ENCODE results near the gene ATP9A. TPM values are rescaled to one million over a fixed set of nuclear protein-coding genes. Genes with fewer than 3 reads are reported as not detected.

The ATP9A gene
- polyA plus RNA-seq, 1 of the 3 experiments (the other 2 are of a cell fraction), result 11.0 TPM

DNA sequence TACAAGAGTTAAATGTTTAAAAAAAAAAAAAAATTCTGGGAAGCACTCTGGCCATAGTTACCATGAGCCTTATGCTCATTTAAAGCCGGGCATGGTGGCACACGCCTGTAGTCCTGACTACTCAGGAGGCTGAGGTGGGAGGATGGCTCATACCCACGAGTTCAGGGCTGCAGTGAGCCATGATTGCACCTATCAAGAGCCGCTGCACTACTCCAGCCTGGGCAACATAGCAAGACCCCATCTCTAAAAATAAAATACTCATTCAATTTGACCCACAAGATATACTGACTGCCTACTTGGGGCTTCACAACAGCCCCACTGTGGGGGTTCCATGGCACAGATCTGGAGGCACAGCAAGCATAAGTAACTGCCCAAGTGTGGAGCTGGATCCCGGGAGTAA is 113.7 kb downstream of the ATP9A start:
- H3K27ac ChIP-seq (ENCODE audit: low read depth in 2 of 2, low read length in 1 of 2), result no peak overlapping the region
- peaks cover 5% of the 10 kb centered on the region for H3F3A ChIP-seq (replicated peaks; ENCODE audit: insufficient read depth)
- no peaks in the 10 kb centered on the region for H3K9me3 ChIP-seq
- POLR2A ChIA-PET, result no interaction called here
- H3K9me2 ChIP-seq, result no peaks in the 10 kb centered on the region
- no peaks in the 10 kb centered on the region for H4K20me1 ChIP-seq (ENCODE audit: insufficient read depth)
- H3K4me1 ChIP-seq (ENCODE audit: control insufficient read depth in 1 of 2, insufficient read depth in 2 of 2, low read depth in 1 of 2, low read length in 1 of 2), result peaks cover 5 to 13% of the 10 kb centered on the region in 2 experiments; a peak in 2 of 4 replicates
- H3K36me3 ChIP-seq (replicated peaks in 1 of 2; ENCODE audit: control insufficient read depth in 1 of 2, insufficient read depth in 2 of 2, low read length in 1 of 2), result peaks cover 2 to 22% of the 10 kb centered on the region in 2 experiments
- no peaks in the 10 kb centered on the region for H3K79me2 ChIP-seq (ENCODE audit: insufficient read depth)
- no peaks in the 10 kb centered on the region for H3K27me3 ChIP-seq (ENCODE audit: insufficient read depth)
- no peak for TF ChIP-seq FOSL2 (IDR thresholded peaks at IDR 0.05; ENCODE audit: borderline replicate concordance, low read depth)
- no peak for TF ChIP-seq TEAD4 (IDR thresholded peaks at IDR 0.05; ENCODE audit: borderline replicate concordance, insufficient read depth)
- TF ChIP-seq, protein P1, sequence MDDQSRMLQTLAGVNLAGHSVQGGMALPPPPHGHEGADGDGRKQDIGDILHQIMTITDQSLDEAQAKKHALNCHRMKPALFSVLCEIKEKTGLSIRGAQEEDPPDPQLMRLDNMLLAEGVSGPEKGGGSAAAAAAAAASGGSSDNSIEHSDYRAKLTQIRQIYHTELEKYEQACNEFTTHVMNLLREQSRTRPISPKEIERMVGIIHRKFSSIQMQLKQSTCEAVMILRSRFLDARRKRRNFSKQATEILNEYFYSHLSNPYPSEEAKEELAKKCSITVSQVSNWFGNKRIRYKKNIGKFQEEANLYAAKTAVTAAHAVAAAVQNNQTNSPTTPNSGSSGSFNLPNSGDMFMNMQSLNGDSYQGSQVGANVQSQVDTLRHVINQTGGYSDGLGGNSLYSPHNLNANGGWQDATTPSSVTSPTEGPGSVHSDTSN (IDR thresholded peaks at IDR 0.05), result no peak
- no peak for TF ChIP-seq CHD2 (IDR thresholded peaks at IDR 0.05; ENCODE audit: low read length, partially characterized antibody)
- TF ChIP-seq SIN3A (IDR thresholded peaks at IDR 0.05; ENCODE audit: borderline replicate concordance, low read depth, low read length), result no peak
- TF ChIP-seq MEF2A (IDR thresholded peaks at IDR 0.05; ENCODE audit: borderline replicate concordance, low read depth), result no peak
- TF ChIP-seq, protein P2, sequence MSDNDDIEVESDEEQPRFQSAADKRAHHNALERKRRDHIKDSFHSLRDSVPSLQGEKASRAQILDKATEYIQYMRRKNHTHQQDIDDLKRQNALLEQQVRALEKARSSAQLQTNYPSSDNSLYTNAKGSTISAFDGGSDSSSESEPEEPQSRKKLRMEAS (IDR thresholded peaks at IDR 0.05; ENCODE audit: low read depth), result no peak
- TF ChIP-seq, protein P3, sequence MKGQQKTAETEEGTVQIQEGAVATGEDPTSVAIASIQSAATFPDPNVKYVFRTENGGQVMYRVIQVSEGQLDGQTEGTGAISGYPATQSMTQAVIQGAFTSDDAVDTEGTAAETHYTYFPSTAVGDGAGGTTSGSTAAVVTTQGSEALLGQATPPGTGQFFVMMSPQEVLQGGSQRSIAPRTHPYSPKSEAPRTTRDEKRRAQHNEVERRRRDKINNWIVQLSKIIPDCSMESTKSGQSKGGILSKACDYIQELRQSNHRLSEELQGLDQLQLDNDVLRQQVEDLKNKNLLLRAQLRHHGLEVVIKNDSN (IDR thresholded peaks at IDR 0.05; ENCODE audit: borderline replicate concordance, low read depth), result no peak
- TF ChIP-seq, protein P4, sequence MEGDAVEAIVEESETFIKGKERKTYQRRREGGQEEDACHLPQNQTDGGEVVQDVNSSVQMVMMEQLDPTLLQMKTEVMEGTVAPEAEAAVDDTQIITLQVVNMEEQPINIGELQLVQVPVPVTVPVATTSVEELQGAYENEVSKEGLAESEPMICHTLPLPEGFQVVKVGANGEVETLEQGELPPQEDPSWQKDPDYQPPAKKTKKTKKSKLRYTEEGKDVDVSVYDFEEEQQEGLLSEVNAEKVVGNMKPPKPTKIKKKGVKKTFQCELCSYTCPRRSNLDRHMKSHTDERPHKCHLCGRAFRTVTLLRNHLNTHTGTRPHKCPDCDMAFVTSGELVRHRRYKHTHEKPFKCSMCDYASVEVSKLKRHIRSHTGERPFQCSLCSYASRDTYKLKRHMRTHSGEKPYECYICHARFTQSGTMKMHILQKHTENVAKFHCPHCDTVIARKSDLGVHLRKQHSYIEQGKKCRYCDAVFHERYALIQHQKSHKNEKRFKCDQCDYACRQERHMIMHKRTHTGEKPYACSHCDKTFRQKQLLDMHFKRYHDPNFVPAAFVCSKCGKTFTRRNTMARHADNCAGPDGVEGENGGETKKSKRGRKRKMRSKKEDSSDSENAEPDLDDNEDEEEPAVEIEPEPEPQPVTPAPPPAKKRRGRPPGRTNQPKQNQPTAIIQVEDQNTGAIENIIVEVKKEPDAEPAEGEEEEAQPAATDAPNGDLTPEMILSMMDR (IDR thresholded peaks at IDR 0.05), result no peak
- no peak for TF ChIP-seq RXRA (IDR thresholded peaks at IDR 0.05; ENCODE audit: borderline replicate concordance, low read depth)
- no peak for TF ChIP-seq SMC3 (IDR thresholded peaks at IDR 0.05; ENCODE audit: low read depth, low read length)
- TF ChIP-seq, protein P5, sequence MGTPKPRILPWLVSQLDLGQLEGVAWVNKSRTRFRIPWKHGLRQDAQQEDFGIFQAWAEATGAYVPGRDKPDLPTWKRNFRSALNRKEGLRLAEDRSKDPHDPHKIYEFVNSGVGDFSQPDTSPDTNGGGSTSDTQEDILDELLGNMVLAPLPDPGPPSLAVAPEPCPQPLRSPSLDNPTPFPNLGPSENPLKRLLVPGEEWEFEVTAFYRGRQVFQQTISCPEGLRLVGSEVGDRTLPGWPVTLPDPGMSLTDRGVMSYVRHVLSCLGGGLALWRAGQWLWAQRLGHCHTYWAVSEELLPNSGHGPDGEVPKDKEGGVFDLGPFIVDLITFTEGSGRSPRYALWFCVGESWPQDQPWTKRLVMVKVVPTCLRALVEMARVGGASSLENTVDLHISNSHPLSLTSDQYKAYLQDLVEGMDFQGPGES (IDR thresholded peaks at IDR 0.05; ENCODE audit: low read depth, low read length), result no peak
- no peak for TF ChIP-seq RAD21 (IDR thresholded peaks at IDR 0.05; ENCODE audit: low read length)
- no peak for TF ChIP-seq GABPA (IDR thresholded peaks at IDR 0.05; ENCODE audit: low read depth)
- no peak for TF ChIP-seq JUND (IDR thresholded peaks at IDR 0.05)
- no peak for TF ChIP-seq GATA2 (CRISPR knock-in tag; IDR thresholded peaks at IDR 0.05)
- no peak for TF ChIP-seq ELF1 (IDR thresholded peaks at IDR 0.05)
- WGBS (ENCODE audit: low lambda C conversion rate), result 79% methylated on average over 5 of the region's 5 CpGs
- no peak overlapping the region for H3K4me2 ChIP-seq
- no peak overlapping the region for H2AFZ ChIP-seq (ENCODE audit: low read depth)
- H3K9ac ChIP-seq, result no peak overlapping the region
- no peak for DNase-seq
- H3K4me3 ChIP-seq (ENCODE audit: low read depth in 2 of 2, low read length in 1 of 2), result no peak overlapping the region
- CTCF ChIA-PET, result no interaction called here
